HepG2 (cell line): ENCODE data around the gene FUOM. TPM values are rescaled to one million over a fixed set of nuclear protein-coding genes. Genes with fewer than 3 reads are reported as not detected.

Source experiments
- ATF2 ChIP-seq: sonication (generic); formaldehyde crosslinking; IDR thresholded peaks from 2 replicates; pipeline ENCODE4 v1.4.0; 2020; ENCODE audit warnings: missing genetic modification reagents
- BRF2 ChIP-seq: sonication (generic); formaldehyde crosslinking; IDR thresholded peaks from 2 replicates; pipeline ENCODE4 v1.8.1; 2022; ENCODE audit warnings: mild to moderate bottlenecking, missing genetic modification reagents
- CREM ChIP-seq, 2 experiments: sonication (generic) in 1 of 2; formaldehyde crosslinking in 1 of 2; IDR thresholded peaks; 2 replicates each; pipeline versions ENCODE4 v1.4.0 to v1.6.1; 2016 to 2020; ENCODE audit warnings: antibody characterized with exemption in 1 of 2, mild to moderate bottlenecking in 1 of 2, missing genetic modification reagents in 1 of 2
- DMAP1 ChIP-seq: IDR thresholded peaks from 2 replicates; pipeline ENCODE4 v1.6.1; 2016
- ELF4 ChIP-seq: sonication (generic); formaldehyde crosslinking; IDR thresholded peaks from 2 replicates; pipeline ENCODE4 v1.5.0; 2020; ENCODE audit warnings: missing genetic modification reagents, mild to moderate bottlenecking, moderate library complexity, borderline replicate concordance
- FOSL1 ChIP-seq: sonication (generic); formaldehyde crosslinking; IDR thresholded peaks from 2 replicates; pipeline ENCODE4 v1.9.0; 2021; ENCODE audit warnings: missing genetic modification reagents, borderline replicate concordance
- HMG20B ChIP-seq: conservative IDR thresholded peaks from 2 replicates; pipeline ENCODE4 v1.6.1; 2016; ENCODE audit warnings: missing genetic modification reagents, missing compliant biosample characterization
- HNF4G ChIP-seq, 2 experiments: sonication (generic) in 1 of 2; formaldehyde crosslinking in 1 of 2; IDR thresholded peaks; 2 replicates each; pipeline versions ENCODE4 v1.4.0 to v1.6.1; 2011 to 2020; ENCODE audit warnings: borderline replicate concordance in 2 of 2, low read depth in 2 of 2, mild to moderate bottlenecking in 2 of 2, low read length in 1 of 2, missing genetic modification reagents in 1 of 2, moderate library complexity in 1 of 2
- HNRNPUL1 ChIP-seq: fragments of 200-400 bp; formaldehyde crosslinking; IDR thresholded peaks from 2 replicates; pipeline ENCODE4 v1.6.1; 2017; ENCODE audit warnings: low read depth, mild to moderate bottlenecking, low read length, moderate library complexity
- JUND ChIP-seq: sonication (generic); formaldehyde crosslinking; IDR thresholded peaks from 2 replicates; pipeline ENCODE4 v1.8.0; 2022; ENCODE audit warnings: mild to moderate bottlenecking, missing genetic modification reagents
- MAFF ChIP-seq: IDR thresholded peaks from 2 replicates; pipeline ENCODE4 v1.6.1; 2011; ENCODE audit warnings: low read depth, low read length, improper control_type of control experiment
- MAZ ChIP-seq, 2 experiments: sonication (generic) in 1 of 2; formaldehyde crosslinking in 1 of 2; IDR thresholded peaks; 2 replicates each; pipeline versions ENCODE4 v1.5.0 to v1.6.1; 2012 to 2020; ENCODE audit warnings: low read depth in 2 of 2, mild to moderate bottlenecking in 2 of 2, borderline replicate concordance in 1 of 2, improper control_type of control experiment in 1 of 2, low read length in 1 of 2, missing genetic modification reagents in 1 of 2, moderate library complexity in 1 of 2
- MED13 ChIP-seq: sonication (generic); formaldehyde crosslinking; IDR thresholded peaks from 2 replicates; pipeline ENCODE4 v1.5.0; 2020; ENCODE audit warnings: missing genetic modification reagents
- MEF2D ChIP-seq: sonication (generic); formaldehyde crosslinking; IDR thresholded peaks from 2 replicates; pipeline ENCODE4 v1.5.1; 2020; ENCODE audit warnings: mild to moderate bottlenecking, missing genetic modification reagents
- MYC ChIP-seq: sonication (generic); formaldehyde crosslinking; IDR thresholded peaks from 2 replicates; pipeline ENCODE4 v1.9.0; 2021; ENCODE audit warnings: missing genetic modification reagents, borderline replicate concordance
- PHF8 ChIP-seq: sonication (generic); formaldehyde crosslinking; IDR thresholded peaks from 2 replicates; pipeline ENCODE4 v1.5.0; 2020; ENCODE audit warnings: missing genetic modification reagents
- RFXAP ChIP-seq: sonication (generic); formaldehyde crosslinking; IDR thresholded peaks from 2 replicates; pipeline ENCODE4 v1.4.0; 2020; ENCODE audit warnings: missing genetic modification reagents, borderline replicate concordance
- SMC3 ChIP-seq: IDR thresholded peaks from 2 replicates; pipeline ENCODE4 v1.6.1; 2011; ENCODE audit warnings: low read length, improper control_type of control experiment
- TMF1 ChIP-seq: sonication (generic); formaldehyde crosslinking; IDR thresholded peaks from 2 replicates; pipeline ENCODE4 v1.8.1; 2022; ENCODE audit warnings: low read depth, missing genetic modification reagents
- ZBTB1 ChIP-seq: sonication (generic); formaldehyde crosslinking; IDR thresholded peaks from 2 replicates; pipeline ENCODE4 v1.4.0; 2020; ENCODE audit warnings: missing genetic modification reagents, borderline replicate concordance
- ZNF260 ChIP-seq: sonication (generic); formaldehyde crosslinking; IDR thresholded peaks from 2 replicates; pipeline ENCODE4 v1.4.0; 2020; ENCODE audit warnings: missing genetic modification reagents, low read depth, mild to moderate bottlenecking, borderline replicate concordance
- ZNF263 ChIP-seq: sonication (generic); formaldehyde crosslinking; IDR thresholded peaks from 2 replicates; pipeline ENCODE4 v1.4.0; 2020; ENCODE audit warnings: missing genetic modification reagents
- ZNF33A ChIP-seq: sonication (generic); formaldehyde crosslinking; IDR thresholded peaks from 2 replicates; pipeline ENCODE4 v1.5.1; 2020; ENCODE audit warnings: missing genetic modification reagents, mild to moderate bottlenecking, moderate library complexity, borderline replicate concordance
- ZNF432 ChIP-seq: sonication (generic); formaldehyde crosslinking; IDR thresholded peaks from 2 replicates; pipeline ENCODE4 v1.5.0; 2020; ENCODE audit warnings: missing genetic modification reagents, mild to moderate bottlenecking, borderline replicate concordance
- polyA plus RNA-seq, 8 experiments: library from polyadenylated mRNA; depleted of rRNA in 3 of 8; stranded (reverse) in 7 of 8; unstranded in 1 of 8; fragments of >200 nt; fragmentation: Illumina TruSeq in 4 of 8; extraction: Trizol in 4 of 8; gene quantifications; 2 replicates each; pipeline versions ENCODE4 v1.2.1 to v1.2.3, GENCODE V29; 2011 to 2016; ENCODE audit warnings: low read depth in 4 of 8, missing spikeins in 1 of 8, mixed read lengths in 1 of 8; ENCODE audit not compliant: insufficient read depth in 1 of 8
- total RNA-seq, 5 experiments: library from RNA; depleted of rRNA; stranded (reverse); fragments of >200 nt; fragmentation: Illumina TruSeq; extraction: Trizol; gene quantifications; 2 replicates each; pipeline ENCODE4 v1.2.3, GENCODE V29; 2016; ENCODE audit warnings: low read depth in 1 of 5

FUOM gene
- total and polyA plus RNA-seq, 2 of the 13 experiments (the other 11 are each of a cell fraction or from before 2014, with no cell fraction given) = 27.5 to 60.4 TPM

- TF ChIP-seq ATF2 (CRISPR knock-in tag) (peak; percentile 74; the same call in 1 of the 2 replicates), RFXAP (CRISPR knock-in tag) (no peak), MAFF (no peak), ZNF33A (CRISPR knock-in tag) (0 out of 2 replicates have a peak, but pooled peaks have one; percentile 49), MEF2D (CRISPR knock-in tag) (no peak), ZNF432 (CRISPR knock-in tag) (no peak), PHF8 (CRISPR knock-in tag) (peak; percentile 97), HNF4G (IDR thresholded peaks at IDR 0.05; ENCODE audit: borderline replicate concordance, low read depth, low read length) (peak; percentile 22; the same call in 1 of the 2 replicates), HNF4G (CRISPR knock-in tag; IDR thresholded peaks at IDR 0.05; ENCODE audit: borderline replicate concordance, low read depth) (no peak), ZNF263 (CRISPR knock-in tag) (peak; percentile 51; the same call in 1 of the 2 replicates), JUND (CRISPR knock-in tag) (peak; percentile 48; the same call in 1 of the 2 replicates), ZBTB1 (CRISPR knock-in tag) (peak; percentile 95), BRF2 (no peak), ZNF260 (CRISPR knock-in tag) (0 out of 2 replicates have a peak, but pooled peaks have one; percentile 65), DMAP1 (CRISPR knock-in tag) (peak; percentile 97), MYC (CRISPR knock-in tag) (peak; percentile 98), TMF1 (CRISPR knock-in tag) (0 out of 2 replicates have a peak, but pooled peaks have one; percentile 60), CREM (IDR thresholded peaks at IDR 0.05) (no peak), CREM (CRISPR knock-in tag; IDR thresholded peaks at IDR 0.05) (no peak), MED13 (CRISPR knock-in tag) (peak; percentile 73; the same call in 1 of the 2 replicates), HNRNPUL1 (0 out of 2 replicates have a peak, but pooled peaks have one; percentile 44), HMG20B (CRISPR knock-in tag) (no peak), MAZ (IDR thresholded peaks at IDR 0.05; ENCODE audit: borderline replicate concordance, low read depth, low read length) (peak; percentile 69), MAZ (CRISPR knock-in tag; IDR thresholded peaks at IDR 0.05; ENCODE audit: low read depth) (peak; percentile 94), FOSL1 (CRISPR knock-in tag) (no peak), SMC3 (no peak), ELF4 (no peak)
These were observed 36.3 kb upstream of the FUOM start, which contains the start of gene MTG1 (continued) for GRCh38 chr10:133394064-133394663.
